Kidney epithelial cell (primary cell): ENCODE results near the gene SSNA1. TPM values are rescaled to one million over a fixed set of nuclear protein-coding genes. Genes with fewer than 3 reads are reported as not detected.

ENCODE experiments used
- DNase-seq: peaks from one replicate; pipeline ENCODE4 v3.0.0-alpha.2; 2010; ENCODE audit warnings: low read depth
- H3K27me3 ChIP-seq: 2 replicates; pipeline ENCODE4 v1.6.0; 2011; ENCODE audit warnings: low read length; ENCODE audit not compliant: control insufficient read depth, insufficient read depth
- H3K36me3 ChIP-seq: 2 replicates; pipeline ENCODE4 v1.5.1; 2011; ENCODE audit warnings: low read length; ENCODE audit not compliant: control insufficient read depth, insufficient read depth
- H3K4me3 ChIP-seq: 2 replicates; pipeline ENCODE4 v1.5.1; 2011; ENCODE audit warnings: low read depth, mild to moderate bottlenecking, control low read depth, low read length
- total RNA-seq: library from RNA; depleted of rRNA; stranded (reverse); fragments of >200 nt; gene quantifications from 2 replicates; pipeline ENCODE4 v1.2.3, GENCODE V29; 2015
- TF ChIP-seq, protein P1 (sequence below): IDR thresholded peaks from 2 replicates; pipeline ENCODE4 v1.5.1; 2011; ENCODE audit warnings: mild to moderate bottlenecking, moderate library complexity, low read length, control low read depth, inconsistent platforms; ENCODE audit not compliant: insufficient read depth, poor library complexity, severe bottlenecking

The SSNA1 gene
- total RNA-seq, 1 donor from 2014 or later, result 95.1 TPM

GRCh38 chr9:137169896-137170358 is 18.5 kb upstream of the SSNA1 start, which contains the start of gene LRRC26:
TSS of gene LRRC26 (minus strand) at chr9:137170051. CDS start at chr9:137169943, 108 bp downstream.
- TF ChIP-seq, protein P1, sequence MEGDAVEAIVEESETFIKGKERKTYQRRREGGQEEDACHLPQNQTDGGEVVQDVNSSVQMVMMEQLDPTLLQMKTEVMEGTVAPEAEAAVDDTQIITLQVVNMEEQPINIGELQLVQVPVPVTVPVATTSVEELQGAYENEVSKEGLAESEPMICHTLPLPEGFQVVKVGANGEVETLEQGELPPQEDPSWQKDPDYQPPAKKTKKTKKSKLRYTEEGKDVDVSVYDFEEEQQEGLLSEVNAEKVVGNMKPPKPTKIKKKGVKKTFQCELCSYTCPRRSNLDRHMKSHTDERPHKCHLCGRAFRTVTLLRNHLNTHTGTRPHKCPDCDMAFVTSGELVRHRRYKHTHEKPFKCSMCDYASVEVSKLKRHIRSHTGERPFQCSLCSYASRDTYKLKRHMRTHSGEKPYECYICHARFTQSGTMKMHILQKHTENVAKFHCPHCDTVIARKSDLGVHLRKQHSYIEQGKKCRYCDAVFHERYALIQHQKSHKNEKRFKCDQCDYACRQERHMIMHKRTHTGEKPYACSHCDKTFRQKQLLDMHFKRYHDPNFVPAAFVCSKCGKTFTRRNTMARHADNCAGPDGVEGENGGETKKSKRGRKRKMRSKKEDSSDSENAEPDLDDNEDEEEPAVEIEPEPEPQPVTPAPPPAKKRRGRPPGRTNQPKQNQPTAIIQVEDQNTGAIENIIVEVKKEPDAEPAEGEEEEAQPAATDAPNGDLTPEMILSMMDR, result no peak
- Histone ChIP-seq H3K4me3 (no peak within 1 kb of the TSS), H3K27me3 (peaks cover 91% of the 10 kb centered on the region), H3K36me3 (no peaks in the 10 kb centered on the region)
- no peak for DNase-seq

DNA sequence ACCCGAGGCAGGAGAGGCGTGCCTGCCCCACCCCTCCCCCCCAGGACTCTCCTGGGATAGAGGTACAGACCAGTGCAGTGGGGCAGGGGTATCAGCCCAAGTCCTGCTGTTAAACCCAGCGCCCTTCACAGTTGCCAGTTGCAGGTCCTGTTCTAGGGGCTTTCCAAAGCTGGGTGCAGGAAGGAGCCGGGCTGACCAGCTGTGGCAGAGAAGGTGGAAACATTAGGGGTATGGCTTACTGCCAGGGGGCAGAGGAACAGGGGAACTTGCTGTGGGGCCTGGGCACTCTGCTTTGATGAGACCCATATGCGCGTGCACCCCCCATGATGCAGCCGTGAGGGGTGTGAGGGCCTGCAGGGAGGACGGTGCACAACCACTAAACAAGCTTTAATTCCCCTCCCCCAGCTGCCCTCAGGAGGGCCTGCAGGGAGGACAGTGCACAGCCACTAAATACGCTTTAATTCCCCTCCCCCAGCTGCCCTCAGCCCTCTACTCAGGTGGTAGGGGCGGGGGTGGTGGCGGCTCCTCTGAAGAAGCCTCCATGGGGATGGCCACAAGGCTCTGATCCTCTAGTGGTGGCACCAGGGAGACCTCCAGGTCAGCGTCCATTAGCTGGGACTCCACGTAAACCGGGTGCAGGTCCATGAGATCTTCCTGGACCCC is 17.9 kb upstream of the SSNA1 start:
- peaks cover 91% of the 10 kb centered on the region for H3K27me3 ChIP-seq

DNA sequence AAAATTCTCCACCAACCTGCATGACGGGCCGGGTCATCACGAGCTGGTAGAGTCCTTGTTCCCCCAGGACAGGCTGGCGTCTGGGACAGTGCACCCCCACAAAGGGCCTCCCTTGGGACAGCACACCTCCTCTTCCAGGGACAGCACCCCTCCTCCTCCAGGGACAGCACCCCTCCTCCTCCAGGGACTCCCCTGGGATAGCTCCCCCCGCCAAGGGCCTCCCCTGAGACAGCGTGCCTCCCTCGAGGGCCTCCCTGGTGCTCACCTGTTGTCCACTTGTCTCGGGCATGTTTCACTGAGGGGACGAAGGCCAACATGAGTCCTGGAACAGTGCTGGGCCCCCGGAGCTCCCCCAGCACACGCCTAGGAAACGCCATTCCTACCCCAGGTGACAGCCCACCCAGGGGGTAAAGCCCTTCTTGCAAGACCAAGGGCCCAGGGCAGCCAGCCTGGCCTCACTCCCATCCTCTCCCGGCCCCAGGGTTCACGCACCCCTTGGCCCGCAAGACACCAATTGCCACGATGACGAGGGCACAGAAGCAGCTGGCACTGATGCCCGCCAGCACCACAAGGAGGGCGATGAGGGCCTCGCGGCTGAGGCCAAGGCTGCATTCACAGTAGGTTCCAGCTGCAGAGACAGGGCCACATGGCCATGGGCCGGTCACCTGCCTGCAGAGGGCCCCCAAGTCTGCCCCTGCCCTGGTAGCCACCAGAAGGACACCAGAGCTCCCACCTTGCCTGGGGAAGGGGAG is 17.2 kb upstream of the SSNA1 start:
- Histone ChIP-seq H3K4me3 (no peak overlapping the region), H3K27me3 (peaks cover 87% of the 10 kb centered on the region), H3K36me3 (no peaks in the 10 kb centered on the region)
- TF ChIP-seq, protein P1, result no peak
- DNase-seq, result no peak

More for the DNA sequence above, 17.9 kb upstream of the SSNA1 start:
- Histone ChIP-seq H3K4me3 (no peak overlapping the region), H3K36me3 (no peaks in the 10 kb centered on the region)
- TF ChIP-seq, protein P1, result no peak
- no peak for DNase-seq

- no peak for DNase-seq
- peaks cover 69% of the 10 kb centered on the region for H3K27me3 ChIP-seq
- no peak overlapping the region for H3K4me3 ChIP-seq
- no peaks in the 10 kb centered on the region for H3K36me3 ChIP-seq
- TF ChIP-seq, protein P1, result no peak
Measured at GRCh38 chr9:137172901-137173795, 15.3 kb upstream of the SSNA1 start.

DNA sequence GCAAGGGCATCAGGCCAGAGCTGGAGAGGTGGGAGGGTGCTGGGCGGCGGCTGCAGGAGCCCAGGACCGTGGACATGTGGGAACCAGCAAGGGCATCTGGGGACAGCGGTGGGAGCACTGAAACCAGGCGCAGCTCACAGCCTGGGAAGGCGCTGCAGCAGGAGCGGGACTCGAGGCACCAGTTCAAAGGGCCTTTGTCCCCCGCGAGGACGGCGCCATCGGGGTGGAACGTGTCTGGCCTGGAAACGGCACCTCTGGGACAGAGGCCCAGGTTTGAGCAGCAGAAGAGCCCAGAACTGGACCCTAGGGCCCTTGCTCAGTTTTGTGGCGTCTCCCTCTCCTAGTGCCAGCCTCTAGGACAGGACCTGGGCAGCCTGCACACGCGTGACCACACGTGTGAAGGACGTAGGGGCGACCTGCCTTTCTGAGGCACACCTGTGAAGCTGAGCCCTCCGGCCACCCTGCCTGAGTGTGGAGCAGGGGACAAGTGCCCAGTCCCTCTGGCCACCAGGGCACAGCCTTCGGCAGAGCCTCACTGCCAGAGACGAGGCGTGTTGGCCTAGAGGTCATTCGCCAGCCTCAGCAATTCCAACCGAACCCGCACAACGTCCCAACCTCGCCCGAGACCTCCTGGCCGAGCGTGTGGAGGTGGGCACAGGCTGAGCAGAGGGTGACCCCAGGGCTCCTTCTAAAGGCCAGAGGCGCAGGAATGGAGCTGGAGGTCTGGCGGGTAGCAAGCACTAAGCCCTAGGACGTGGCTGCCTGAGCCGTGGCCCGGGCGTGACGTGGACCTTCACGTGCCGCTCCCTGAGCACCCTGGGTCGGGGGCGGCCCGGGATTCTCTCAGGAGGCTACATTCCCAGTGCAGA is 14.4 kb upstream of the SSNA1 start:
- TF ChIP-seq, protein P1, result no peak
- no peak for DNase-seq
- Histone ChIP-seq H3K27me3 (peaks cover 62% of the 10 kb centered on the region), H3K36me3 (no peaks in the 10 kb centered on the region), H3K4me3 (no peak overlapping the region)
